Stimulated activated CD4-positive, alpha-beta T cell treated with anti-CD3 and anti-CD28 coated beads, TNF-alpha, amount 100 ng/mL, for 24 hours (primary cell): ENCODE data around the gene TTLL5.

Experiments
- DNase-seq, 3 experiments: peaks; one replicate each; pipeline ENCODE4 v3.0.0-alpha.2; 2020; ENCODE audit warnings: low read depth in 3 of 3

TTLL5 gene

DNA sequence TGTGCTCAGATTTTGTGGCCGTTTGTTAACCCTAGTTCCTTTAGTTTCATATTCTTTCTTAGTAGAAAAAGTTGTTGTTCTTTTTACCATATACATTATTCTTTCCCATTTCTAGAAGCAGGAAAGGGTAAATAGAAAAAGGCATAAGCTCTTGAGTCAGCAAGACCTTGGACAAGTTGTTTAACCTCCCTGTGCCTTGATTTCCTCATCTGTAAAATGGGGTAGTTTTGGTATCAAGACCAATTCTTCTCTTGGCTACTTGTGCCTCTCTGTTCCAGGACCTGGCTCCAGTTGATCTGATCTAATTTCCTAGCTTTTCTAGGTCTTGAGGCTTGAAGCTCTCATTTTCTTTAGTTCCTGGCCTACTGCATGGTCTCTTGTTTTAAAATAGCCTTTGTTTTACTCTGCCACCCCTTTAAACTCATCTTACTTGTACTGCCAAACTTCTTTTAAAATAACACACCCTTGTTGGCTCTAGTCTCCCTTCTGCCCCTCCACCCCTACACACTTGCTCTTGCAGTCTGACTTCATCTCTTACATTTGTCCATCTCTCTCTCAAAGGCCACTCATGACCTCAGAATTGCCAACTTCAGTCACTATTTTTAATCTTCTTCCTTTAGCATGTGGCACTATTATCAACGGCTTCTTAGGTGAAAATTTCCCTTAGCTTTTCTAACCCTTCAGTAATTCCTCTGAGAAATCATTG, 143.7 kb downstream of the TTLL5 start:
- DNase-seq = no peak

DNA sequence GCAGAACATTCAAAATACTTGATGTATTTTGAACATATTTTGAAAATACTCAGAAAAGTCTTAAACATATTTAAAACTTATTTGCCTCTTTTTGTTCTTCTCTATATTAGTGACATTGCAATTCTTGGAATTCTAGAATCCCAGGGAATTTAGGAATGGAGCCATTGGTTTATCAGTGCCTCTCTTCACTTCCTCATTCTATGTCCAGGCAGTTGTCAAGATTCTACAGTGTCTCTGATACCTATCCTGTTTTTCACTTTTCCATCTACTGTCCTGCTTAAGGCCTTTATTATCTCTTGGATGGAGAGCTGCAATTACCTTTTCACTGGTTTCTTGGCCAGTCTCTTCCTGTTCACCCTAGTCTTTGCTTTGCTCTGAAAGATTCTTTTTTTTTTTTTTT, 144.6 kb downstream of the TTLL5 start:
- DNase-seq = no peak

DNA sequence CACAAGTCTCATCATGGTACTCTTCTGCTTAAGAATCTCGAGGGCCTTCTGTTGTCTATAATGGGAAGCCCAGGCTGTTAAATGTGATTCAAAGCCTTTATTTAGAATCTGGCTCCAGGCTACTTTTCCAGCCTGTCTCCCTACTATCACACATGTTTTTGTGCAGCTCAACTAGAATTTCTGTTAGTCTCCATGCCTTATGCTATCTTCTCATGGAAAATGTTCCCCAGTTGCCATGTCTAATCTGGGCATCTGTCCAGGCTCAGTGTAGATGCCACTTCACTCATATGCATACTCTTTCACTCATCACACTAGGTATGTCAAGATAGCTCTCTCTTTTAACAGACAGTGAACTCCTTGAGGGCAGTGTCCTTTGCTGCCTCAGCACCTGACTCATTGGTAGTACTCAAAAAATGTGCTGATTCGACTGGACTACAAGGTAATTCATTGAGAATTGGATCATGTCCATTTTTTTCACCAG, 145.3 kb downstream of the TTLL5 start:
- no peak for DNase-seq

DNA sequence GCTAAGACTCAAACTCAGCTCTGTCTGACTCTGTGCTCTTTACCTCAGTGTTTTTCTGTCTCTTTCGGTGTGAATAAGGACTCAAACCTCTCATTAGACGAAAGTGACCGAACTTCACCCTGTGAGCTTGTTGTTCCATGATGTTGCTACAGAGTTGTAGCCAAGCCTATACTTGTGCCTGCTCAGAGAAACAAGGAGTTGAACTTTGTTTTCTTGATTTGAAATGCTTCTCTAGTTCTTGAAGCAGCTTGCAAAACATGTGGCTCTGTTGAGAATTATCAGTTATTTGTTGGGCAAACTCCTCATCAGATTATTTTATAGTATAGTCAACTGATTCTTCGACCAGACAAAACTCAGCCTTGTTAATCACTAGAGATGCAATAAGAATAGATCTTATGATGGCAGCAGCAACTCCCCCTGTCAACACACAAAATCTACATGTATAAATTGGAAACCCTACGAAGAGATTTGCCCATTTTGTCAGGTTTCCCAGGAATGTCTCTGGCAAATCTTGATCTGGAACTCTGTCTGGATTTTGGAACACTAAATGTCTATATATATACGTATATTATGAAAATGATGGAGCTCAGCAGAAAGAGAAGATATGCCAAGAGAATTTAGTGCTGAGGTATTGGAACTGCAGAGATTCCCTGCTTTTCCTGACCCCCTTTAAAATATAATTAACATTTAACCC, 146.8 kb downstream of the TTLL5 start:
- DNase-seq = no peak

DNA sequence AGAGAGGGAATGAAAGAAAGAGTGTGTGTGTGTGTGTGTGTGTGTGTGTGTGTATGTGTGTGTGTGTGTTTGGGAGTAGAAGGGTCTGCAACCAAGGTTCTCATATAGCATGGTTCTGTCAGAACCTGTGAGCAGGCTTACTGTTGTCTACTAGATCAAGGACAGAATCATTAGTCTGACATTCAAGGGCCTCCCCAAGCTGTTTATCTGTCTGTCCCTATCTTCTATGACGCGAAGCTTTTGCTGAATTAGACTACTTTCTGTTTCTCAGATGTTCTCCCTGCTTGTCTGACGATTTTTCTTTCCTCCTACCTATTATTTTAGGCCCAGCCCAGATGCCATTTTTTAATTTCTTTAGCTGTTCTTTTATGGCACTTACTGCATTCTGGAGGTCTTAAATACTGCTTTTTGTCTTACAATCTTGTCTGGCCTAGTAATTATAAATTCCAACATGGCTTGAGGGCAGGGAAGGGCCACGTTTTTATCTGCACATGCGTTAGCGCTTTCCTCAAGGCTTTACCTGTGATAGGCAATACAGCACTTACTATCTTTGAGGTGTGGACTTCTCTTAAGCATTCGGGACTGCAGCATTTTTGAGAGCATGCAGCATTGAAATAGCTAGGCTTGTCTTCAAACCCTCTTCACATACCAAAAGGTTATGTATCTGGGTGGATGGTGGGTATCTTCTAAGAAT, 150.2 kb downstream of the TTLL5 start:
- DNase-seq = no peak

DNA sequence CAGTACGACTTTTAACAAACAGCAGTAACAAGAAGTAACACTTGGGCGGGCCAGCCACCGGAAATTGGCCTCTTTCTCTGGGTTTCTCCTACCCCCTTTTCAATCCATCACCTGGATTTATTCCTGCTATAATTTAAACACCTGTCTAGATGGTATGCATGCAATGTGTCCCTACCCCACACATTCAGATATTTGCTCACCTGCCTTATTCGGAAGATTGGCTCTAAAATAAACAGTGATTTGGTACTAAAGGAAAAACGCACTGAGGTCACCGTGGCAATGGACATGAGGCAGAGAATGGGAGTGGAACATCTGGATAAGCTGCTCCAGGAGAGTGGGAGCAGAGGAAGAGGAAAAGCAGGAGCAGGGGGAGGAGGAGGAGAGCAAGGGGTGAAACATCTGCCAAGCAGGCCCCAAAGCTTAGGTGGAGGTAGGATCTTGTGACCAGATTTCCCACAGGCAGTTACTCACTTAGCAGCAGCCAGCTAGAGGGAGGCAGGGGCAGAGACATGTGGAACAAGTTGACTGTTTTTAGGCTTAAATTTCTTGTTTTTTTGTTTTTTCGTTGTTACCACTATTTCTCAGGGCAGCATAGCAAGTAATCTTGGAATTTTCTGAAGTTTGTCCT, 150.9 kb downstream of the TTLL5 start:
- DNase-seq = no peak

DNA sequence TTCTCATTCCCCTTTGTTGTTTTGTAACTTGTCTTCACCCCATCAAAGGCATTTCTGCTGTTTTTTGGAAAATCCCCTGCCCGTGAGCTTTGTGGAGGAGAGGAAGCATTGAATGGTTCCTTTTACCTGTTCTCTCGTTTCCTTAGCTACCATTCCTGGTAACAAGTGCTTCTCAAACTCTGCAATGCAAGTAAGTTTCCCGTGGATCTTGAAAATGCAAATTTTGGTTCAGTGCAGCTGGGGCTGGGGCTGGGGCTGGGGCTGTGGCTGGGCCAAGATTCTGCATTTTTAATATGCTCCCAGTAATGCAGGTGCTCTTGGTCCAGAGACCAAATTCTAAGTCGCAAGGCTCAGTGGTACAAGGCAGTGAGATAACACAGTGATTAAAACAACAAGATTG, 151.6 kb downstream of the TTLL5 start:
- no peak for DNase-seq

DNA sequence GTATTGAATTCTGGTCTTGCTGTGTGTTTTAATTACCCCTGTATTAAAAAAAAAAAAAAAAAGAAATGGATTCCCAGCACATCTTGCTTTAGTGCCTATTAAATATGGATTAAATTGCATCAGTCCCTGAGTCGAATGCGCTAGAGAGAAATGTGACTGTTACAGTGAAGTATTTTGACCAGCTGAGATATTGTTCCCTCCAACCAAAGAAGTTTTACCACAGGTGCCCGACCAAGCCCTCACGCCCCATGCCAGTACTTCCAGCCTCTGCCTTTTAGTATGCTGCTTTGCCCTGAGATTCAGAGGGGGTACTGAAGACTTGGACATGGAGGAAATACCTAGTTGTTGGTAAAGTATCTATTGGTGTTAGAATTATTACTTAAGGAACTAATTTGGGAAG, 159.7 kb downstream of the TTLL5 start:
- DNase-seq = no peak

DNA sequence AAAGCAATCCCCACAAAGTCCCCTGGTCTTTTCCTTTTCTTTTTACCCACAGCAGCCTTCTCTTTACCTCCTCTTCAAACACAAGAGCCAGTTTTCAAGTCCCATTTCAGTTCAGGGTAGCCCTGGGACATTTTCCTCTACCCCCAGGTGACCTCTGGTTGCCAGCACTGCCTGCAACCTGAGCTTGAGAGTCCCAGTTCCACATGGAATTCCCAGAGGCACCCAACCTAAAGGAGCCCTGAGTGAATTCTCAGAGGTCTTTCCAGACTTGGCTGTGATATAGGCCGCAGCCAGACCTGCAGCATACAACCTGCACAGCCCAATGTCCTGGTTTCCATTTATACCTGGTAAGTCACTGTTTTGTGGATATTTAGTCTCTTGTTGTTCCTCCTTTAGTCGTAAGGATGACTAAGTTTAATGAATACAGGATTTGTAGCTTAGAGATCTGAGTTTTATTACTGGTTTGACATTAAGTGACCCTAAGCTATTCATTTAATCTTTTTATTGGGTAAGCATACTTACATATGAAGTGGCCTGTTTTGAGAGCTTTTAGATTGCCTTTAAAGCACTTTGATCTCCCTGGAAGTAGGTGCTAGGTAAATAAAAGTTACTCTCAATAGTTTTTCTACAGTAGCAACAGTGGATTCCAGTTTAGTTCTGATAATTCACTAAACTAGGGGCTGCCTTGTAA, 160.9 kb downstream of the TTLL5 start:
- DNase-seq = no peak

DNA sequence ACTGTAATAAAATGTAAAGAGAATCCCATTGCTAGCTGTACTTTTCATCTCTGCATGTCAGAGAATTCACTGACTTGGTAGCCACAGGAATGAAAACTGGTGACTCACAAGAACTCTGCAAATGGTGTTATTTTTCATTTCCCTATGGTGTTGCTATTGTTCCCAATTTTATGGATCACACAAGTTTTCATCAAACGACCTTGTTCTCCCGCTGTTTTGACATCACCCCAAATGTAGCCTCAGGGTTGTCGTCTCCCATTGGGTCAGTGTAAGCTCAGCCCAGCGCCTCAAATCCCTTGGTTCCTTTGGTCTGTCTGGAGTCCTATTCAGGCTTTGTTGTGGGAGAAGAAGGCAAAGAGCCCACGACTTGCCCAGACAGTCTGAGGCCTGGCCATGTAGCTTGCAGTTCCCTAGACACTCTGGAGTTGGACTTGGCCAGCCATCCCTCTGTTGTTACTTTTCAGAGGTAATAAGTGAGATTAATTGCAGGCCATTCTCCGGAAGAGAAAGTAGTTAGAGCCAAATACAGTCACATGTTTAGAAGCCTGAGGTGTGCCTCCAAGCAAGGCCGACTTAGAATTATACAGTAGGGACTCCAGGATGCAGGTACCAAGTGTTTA, 161.6 kb downstream of the TTLL5 start:
- no peak for DNase-seq

DNA sequence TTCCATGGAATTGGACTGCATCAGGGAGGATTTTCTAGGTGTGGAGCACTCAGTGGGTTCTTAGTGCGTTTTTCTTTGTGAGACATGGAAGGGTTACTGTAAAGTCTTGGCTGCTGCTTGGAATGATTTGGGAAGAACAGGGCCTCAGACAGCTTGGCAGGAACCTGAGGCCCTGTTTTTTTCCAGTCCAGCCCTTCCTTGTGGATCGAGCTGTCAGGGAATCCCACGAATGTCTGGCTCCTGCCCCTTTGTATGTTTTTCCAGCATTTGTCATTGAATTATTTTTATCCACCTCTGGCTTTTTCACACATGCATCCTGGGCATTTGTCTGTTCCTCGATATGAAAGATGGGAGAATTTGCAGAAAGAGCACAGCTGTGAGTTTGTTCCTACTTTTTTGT, 162.3 kb downstream of the TTLL5 start:
- no peak for DNase-seq

DNA sequence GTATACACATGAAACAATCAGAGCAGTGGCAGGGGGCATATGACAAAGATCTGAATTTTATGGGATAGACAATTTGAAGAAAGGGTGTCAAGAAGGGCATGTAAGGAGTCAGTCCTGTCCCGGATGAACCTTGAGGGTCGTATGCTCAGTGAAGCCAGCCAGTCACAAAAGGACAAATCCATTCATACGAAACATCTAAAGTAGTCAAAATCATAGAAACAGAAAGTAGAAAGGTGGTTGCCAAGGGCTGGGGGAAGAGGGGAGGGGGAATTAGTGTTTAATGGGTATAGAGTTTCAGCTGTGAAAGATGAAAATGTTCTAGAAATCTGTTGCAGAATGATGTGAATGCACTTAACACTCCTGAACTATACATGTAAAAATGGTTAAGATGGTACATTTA, 163.3 kb downstream of the TTLL5 start:
- no peak for DNase-seq

DNA sequence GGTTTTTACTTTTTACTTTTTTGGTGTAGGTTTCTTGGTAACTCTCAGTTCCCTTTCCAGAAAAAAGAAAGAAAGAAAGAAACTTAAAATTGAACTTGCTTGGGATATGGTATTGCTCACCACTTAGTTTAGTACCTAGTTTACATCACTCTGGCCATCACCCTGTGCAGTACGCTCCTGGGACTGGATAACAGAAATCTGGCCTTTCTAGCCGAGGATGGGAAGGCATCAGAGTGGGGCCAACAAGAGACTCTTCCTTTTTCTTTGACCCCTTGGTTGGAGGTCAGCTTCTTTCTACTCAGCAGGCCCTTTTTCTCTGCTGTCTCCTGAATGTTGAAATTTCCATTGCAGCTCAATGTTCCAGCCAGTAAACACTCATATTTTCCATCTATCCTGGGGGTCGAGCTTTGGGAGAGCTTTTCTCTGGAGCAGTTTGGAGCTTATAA, 164.1 kb downstream of the TTLL5 start:
- DNase-seq = no peak

DNA sequence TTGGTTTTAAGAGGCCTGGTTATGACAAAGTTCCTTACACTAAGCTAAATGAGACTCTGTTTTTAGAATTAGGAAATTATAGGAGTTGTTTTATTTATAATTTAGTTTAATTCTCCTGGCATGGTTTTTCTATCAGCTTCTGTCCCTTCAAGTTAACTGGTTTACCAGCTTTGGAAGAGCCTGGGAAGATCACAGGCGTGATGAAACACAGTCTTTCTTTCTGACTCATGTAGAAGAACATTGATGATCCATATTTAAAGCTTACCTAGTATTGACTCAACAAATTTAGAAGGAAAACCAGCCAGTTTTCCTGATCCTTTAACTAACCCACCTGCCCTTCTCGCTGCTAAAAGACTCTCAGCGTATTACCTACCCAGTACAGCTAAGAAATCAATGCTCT, 165.6 kb downstream of the TTLL5 start:
- no peak for DNase-seq

DNA sequence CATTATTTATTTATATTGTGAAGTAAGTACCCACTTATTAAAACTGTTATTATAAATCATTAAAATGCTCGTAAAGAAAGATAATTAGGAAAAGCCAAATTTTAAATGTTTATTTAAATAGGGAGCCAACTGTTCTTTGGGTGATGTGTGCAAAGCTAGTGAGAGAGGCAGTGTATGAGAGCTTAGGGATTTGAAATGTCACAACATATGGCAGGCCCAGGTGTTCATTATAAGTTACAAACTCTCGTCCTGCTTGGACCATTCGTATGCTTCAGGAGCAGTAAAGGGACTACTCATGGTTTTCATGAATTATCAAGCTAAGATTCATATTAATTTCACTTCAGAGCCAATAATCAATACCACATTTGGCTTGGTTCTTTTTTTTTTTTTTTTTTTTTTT, 166.3 kb downstream of the TTLL5 start:
- DNase-seq = no peak

DNA sequence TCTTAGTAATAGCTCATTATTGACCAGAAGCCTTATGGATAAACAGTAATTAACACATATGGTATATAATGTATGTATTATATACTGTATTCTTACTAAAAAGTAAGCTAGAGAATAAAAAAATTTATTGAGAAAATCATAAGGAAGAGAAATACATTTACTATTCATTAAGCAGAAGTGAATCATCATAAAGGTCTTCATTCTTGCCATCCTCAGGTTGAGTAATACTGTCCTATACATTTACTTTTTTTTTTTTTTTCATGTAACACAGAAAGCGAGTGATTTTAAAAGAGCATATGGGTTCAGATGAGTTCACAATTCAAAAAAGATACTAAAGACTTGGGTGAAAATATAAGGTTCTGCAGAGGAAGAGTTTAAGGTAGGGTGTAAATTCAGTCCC, 168.3 kb downstream of the TTLL5 start:
- no peak for DNase-seq

DNA sequence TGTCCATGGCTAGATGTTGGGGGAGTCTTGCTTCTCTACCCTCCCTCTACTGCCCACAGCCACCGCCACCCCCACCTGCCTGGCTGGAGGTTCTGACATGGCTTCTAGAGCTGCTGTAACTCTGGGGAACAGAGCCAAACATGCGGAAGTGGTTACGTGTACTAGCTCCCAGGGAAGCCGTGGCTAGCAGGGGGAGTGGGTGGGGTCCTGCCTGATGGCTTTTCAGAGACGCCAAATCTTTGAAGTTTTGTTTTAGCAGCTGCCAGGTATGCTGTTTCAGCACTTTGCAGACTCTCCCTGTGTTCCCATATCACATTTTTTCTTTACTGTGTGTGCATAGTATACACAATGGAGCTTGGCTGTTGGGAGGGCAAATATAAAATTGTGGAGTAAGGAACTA, 170.4 kb downstream of the TTLL5 start:
- DNase-seq = peak in 1 of 3 experiments; percentile 27

DNA sequence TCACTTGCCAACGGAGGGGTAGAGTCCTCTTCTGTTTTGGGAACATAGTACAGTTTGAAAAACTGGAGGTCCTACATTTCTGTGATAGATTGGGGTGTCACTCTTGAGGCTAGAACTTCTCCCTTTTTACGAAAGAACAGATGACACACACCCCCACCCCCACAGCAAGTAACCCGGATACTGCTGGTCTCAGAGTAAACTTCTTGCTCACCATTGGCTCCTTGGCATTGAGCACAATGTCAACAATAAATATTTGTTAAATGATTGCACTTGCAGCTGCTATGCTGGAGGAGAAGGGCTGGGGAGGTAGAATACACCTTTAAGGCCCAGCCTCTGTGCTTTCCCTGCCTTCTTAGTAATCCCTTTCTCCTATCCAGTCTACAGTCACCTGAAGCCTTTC, 170.9 kb downstream of the TTLL5 start:
- no peak for DNase-seq

DNA sequence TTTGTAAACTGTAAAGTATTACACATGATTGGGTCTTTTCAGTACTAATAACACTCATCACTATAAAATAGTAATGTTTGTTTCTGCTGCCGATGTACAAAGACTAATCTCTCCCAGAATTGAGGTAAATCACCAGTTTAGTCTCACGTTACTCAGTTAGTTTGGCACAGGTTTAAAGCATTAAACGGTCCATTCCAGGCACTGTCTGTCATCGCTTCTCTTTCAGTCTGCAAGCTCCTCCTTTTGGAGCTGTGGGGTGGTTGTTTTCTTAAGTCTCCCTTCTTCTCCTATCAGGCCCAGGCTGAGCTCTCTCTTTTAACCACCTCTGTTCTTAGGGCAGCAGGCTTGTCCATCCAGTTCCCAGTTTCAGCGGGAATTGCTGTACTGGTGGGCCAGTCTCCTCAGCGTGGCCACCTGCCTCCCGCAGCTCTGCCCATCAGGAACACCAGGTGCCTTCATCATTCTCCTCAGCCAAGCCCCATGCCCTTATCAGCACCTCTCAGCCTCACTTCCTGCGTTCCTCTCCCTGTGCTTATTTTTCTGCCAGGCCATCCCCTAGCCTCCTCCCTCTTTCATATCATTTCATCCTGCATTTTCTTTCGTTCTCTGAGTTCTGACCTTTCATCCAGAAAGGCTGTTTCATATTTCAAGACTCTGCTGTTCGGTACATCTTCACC, 171.7 kb downstream of the TTLL5 start:
- no peak for DNase-seq

DNA sequence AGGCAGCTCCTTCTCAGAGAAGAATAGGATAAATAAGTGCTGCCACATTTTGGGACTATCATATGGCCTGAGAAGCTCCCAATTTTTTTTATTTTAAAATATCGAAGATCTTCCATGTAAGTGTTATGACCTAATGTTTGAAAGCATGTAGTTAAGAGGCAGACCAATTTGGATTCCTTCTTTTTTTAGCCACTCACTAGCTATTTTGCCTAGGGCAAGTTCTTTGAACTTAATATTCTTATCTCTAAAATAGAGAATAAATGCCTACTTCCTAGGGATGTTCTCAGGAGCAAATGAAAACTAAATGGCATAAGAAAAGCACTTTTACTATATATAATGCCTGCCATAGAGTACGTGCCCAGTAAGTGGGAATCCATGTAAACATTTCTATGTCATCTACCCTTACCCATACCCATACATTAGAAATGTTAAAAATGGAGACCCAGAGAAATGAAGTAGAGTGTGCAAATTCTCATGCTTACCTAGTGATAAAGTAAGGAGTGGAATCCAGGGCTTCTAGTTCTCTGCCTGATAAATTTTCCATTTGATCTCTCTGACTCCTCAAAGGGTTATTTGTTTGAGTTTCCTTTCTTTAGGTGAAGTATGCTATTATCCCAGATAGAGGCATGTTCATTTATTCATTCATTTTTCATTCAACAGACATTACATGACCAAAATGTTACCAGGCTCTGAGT, 172.4 kb downstream of the TTLL5 start:
- DNase-seq = no peak
